GM18870 (cell line): ENCODE measurements around the gene SYT7.

Experiments used
- ATAC-seq: cut with Tn5 transposase; IDR thresholded peaks from one replicate; pipeline ENCODE4 v1.9.1; 2021; ENCODE audit warnings: moderate library complexity; ENCODE audit not compliant: unreplicated experiment

The SYT7 gene

GRCh38 chr11:61503135-61503770 is 77.6 kb downstream of the SYT7 start:
- ATAC-seq = no peak

GRCh38 chr11:61502522-61502921 is 78.4 kb downstream of the SYT7 start:
- no peak for ATAC-seq

- ATAC-seq = no peak
Observed at GRCh38 chr11:61499816-61500491, 80.9 kb downstream of the SYT7 start.

GRCh38 chr11:61498767-61499341 is 82.0 kb downstream of the SYT7 start:
- no peak for ATAC-seq

- ATAC-seq = no peak
Observed at GRCh38 chr11:61497876-61498275, 83.0 kb downstream of the SYT7 start.

- no peak for ATAC-seq
Observed at GRCh38 chr11:61497473-61497872, 83.4 kb downstream of the SYT7 start.

GRCh38 chr11:61496602-61497400 is 84.1 kb downstream of the SYT7 start:
- no peak for ATAC-seq

GRCh38 chr11:61495801-61496601 is 84.9 kb downstream of the SYT7 start:
- no peak for ATAC-seq

GRCh38 chr11:61494381-61494961 is 86.4 kb downstream of the SYT7 start:
- ATAC-seq = no peak

- no peak for ATAC-seq
Observed at GRCh38 chr11:61491736-61492395, 89.0 kb downstream of the SYT7 start.

GRCh38 chr11:61489833-61490721 is 90.8 kb downstream of the SYT7 start:
- no peak for ATAC-seq

- no peak for ATAC-seq
Observed at GRCh38 chr11:61488651-61489291, 92.1 kb downstream of the SYT7 start.

GRCh38 chr11:61487342-61488025 is 93.4 kb downstream of the SYT7 start:
- ATAC-seq = no peak

GRCh38 chr11:61486779-61487178 is 94.1 kb downstream of the SYT7 start:
- ATAC-seq = no peak

- no peak for ATAC-seq
Observed at GRCh38 chr11:61486011-61486620, 94.8 kb downstream of the SYT7 start.

GRCh38 chr11:61485080-61485479 is 95.8 kb downstream of the SYT7 start:
- no peak for ATAC-seq

GRCh38 chr11:61484541-61484940 is 96.3 kb downstream of the SYT7 start:
- ATAC-seq = no peak
